HS-27A (cell line): Measurements from ENCODE around the gene OR14I1.

Experiments
- DNase-seq: peaks from one replicate; pipeline ENCODE4 v3.0.0-alpha.2; 2012; ENCODE audit warnings: low read depth, missing footprints

Gene OR14I1

GRCh38 chr1:248702714-248703113, at the start of gene OR14I1:
Gene OR14I1, minus strand, starts transcription at chr1:248702766.
- no peak for DNase-seq

GRCh38 chr1:248751635-248752034, 49.1 kb upstream of the OR14I1 start:
- DNase-seq = no peak

- no peak for DNase-seq
These were observed 48.6 kb upstream of the OR14I1 start for GRCh38 chr1:248751142-248751541.

GRCh38 chr1:248750496-248750895, 47.9 kb upstream of the OR14I1 start:
- DNase-seq = no peak

- no peak for DNase-seq
These were observed 45.6 kb upstream of the OR14I1 start for GRCh38 chr1:248748211-248748610.

- DNase-seq = no peak
These were observed 38.3 kb upstream of the OR14I1 start for GRCh38 chr1:248740876-248741275.

- no peak for DNase-seq
These were observed 37.1 kb upstream of the OR14I1 start for GRCh38 chr1:248739572-248740205.

- DNase-seq = no peak
These were observed 34.9 kb upstream of the OR14I1 start for GRCh38 chr1:248737457-248737856.

GRCh38 chr1:248736977-248737376, 34.4 kb upstream of the OR14I1 start:
- DNase-seq = no peak

GRCh38 chr1:248733566-248733965, 31.0 kb upstream of the OR14I1 start:
- no peak for DNase-seq

- DNase-seq = peak; percentile 27
These were observed 28.2 kb upstream of the OR14I1 start for GRCh38 chr1:248730507-248731335.

GRCh38 chr1:248714248-248714647, 11.7 kb upstream of the OR14I1 start:
- DNase-seq = no peak

GRCh38 chr1:248710305-248710900, 7.8 kb upstream of the OR14I1 start:
- DNase-seq = no peak

- no peak for DNase-seq
These were observed 2.0 kb upstream of the OR14I1 start for GRCh38 chr1:248704606-248705005.

GRCh38 chr1:248703674-248704073, 1.1 kb upstream of the OR14I1 start:
- no peak for DNase-seq

GRCh38 chr1:248699099-248699498, 3.5 kb downstream of the OR14I1 start:
- no peak for DNase-seq

GRCh38 chr1:248697907-248698306, 4.7 kb downstream of the OR14I1 start:
- no peak for DNase-seq

GRCh38 chr1:248696774-248697173, 5.8 kb downstream of the OR14I1 start:
- no peak for DNase-seq

- no peak for DNase-seq
These were observed 6.3 kb downstream of the OR14I1 start for GRCh38 chr1:248696261-248696660.

- no peak for DNase-seq
These were observed 7.0 kb downstream of the OR14I1 start for GRCh38 chr1:248695451-248696132.

- no peak for DNase-seq
These were observed 10.9 kb downstream of the OR14I1 start for GRCh38 chr1:248691567-248692155.
